GM12878 (cell line): ENCODE results near the gene ANXA11. TPM values are rescaled to one million over a fixed set of nuclear protein-coding genes. Genes with fewer than 3 reads are reported as not detected.
A peak's percentile ranks its signal among the peaks of the same experiment; 100 is the strongest.
"Not testable (repeated sequence)": the region's sequence is repeated elsewhere in the genome, so short reads cannot be mapped to it uniquely, and the experiment has no call there.

Source experiments
- ATAC-seq: fragments of 200-7000 bp; cut with Tn5 transposase; 3 replicates; pipeline ENCODE4 v1.9.1; 2020; ENCODE audit warnings: mild to moderate bottlenecking, moderate library complexity
- BruUV-seq: library from RNA; stranded (reverse); fragments of 400-500 nt; replicated peaks from 2 replicates; lab custom pipeline; 2021; lab: Mats Ljungman, UMichigan
- CTCF ChIA-PET: fragments of 300-600 bp; sonication (Branson Sonifier 250); formaldehyde crosslinking; extraction: SDS; loops from one replicate; lab custom pipeline; 2021; ENCODE audit warnings: inconsistent platforms; lab: Yijun Ruan, JAX
- POLR2A ChIA-PET: fragments of 350-600 bp; formaldehyde crosslinking; extraction: SDS; loops from one replicate; lab custom pipeline; 2021; ENCODE audit warnings: inconsistent platforms; lab: Charles Lee
- RAD21 ChIA-PET: fragments of 300-600 bp; sonication (Branson Sonifier 250); formaldehyde crosslinking; loops from one replicate; lab custom pipeline; 2023; ENCODE audit warnings: antibody characterized with exemption; ENCODE audit not compliant: unreplicated experiment; lab: Charles Lee
- SMC1A ChIA-PET: fragments of 300-600 bp; sonication (Branson Sonifier 250); formaldehyde crosslinking; loops from one replicate; lab custom pipeline; 2023; ENCODE audit not compliant: unreplicated experiment, uncharacterized antibody; lab: Charles Lee
- DNase-seq: peaks from one replicate; pipeline ENCODE4 v3.0.0-alpha.2; 2011; ENCODE audit warnings: low read depth, low spot score
- FAIRE-seq: peaks from 3 replicates; lab custom pipeline; 2011; peaks lifted over from hg19 to GRCh38; lab: Jason Lieb, UNC
- H2AFZ ChIP-seq: 2 replicates; pipeline ENCODE4 v1.6.0; 2011; ENCODE audit warnings: low read depth, low read length, control low read depth; ENCODE audit not compliant: control insufficient read depth
- H3K27ac ChIP-seq: 2 replicates; pipeline ENCODE4 v1.5.1; 2011; ENCODE audit warnings: control low read depth; ENCODE audit not compliant: control insufficient read depth, insufficient read depth
- H3K27me3 ChIP-seq, 2 experiments: replicated peaks in 1 of 2; 2 replicates each; pipeline versions ENCODE4 v1.6.0 to v1.6.1; 2011; ENCODE audit warnings: low read length in 1 of 2; ENCODE audit not compliant: control insufficient read depth in 2 of 2, insufficient read depth in 2 of 2
- H3K36me3 ChIP-seq, 2 experiments: 2 replicates each; pipeline ENCODE4 v1.5.1; 2011; ENCODE audit warnings: low read length in 1 of 2; ENCODE audit not compliant: control insufficient read depth in 2 of 2, insufficient read depth in 2 of 2
- H3K4me1 ChIP-seq: 2 replicates; pipeline ENCODE4 v1.6.1; 2011; ENCODE audit warnings: mild to moderate bottlenecking, low read length, moderate library complexity, mixed read lengths; ENCODE audit not compliant: control insufficient read depth, insufficient read depth
- H3K4me2 ChIP-seq: 2 replicates; pipeline ENCODE4 v1.6.0; 2011; ENCODE audit warnings: control low read depth; ENCODE audit not compliant: control insufficient read depth, insufficient read depth
- H3K4me3 ChIP-seq: fragments of 200-600 bp; sonication (generic); 2 replicates; pipeline ENCODE4 v1.5.1; 2016
- H3K79me2 ChIP-seq: 2 replicates; pipeline ENCODE4 v1.6.0; 2011; ENCODE audit warnings: low read length; ENCODE audit not compliant: control insufficient read depth, insufficient read depth
- H3K9ac ChIP-seq: 2 replicates; pipeline ENCODE4 v1.8.0; 2011; ENCODE audit warnings: low read length, control low read depth, mixed read lengths; ENCODE audit not compliant: control insufficient read depth, insufficient read depth
- H3K9me3 ChIP-seq: replicated peaks from 3 replicates; pipeline ENCODE4 v1.5.1; 2011; ENCODE audit warnings: mild to moderate bottlenecking, low read length; ENCODE audit not compliant: control insufficient read depth, insufficient read depth
- H4K20me1 ChIP-seq: 2 replicates; pipeline ENCODE4 v1.6.0; 2011; ENCODE audit not compliant: control insufficient read depth, insufficient read depth
- WGBS: methylation state at CpG from one replicate; pipeline ENCODE4 v1.1.6; 2016; ENCODE audit warnings: low lambda C conversion rate; ENCODE audit not compliant: insufficient replicate concordance, insufficient coverage; ENCODE audit errors: missing lambda C conversion rate; 5-methylcytosine and 5-hydroxymethylcytosine counted together
- in situ Hi-C: fragments of 300-500 bp; cut with MboI; formaldehyde crosslinking; loops from 9 replicates; pipeline ENCODE4 v1.14.3; 2018; ENCODE audit warnings: mixed read lengths
- intact Hi-C: fragments of 100-400 bp; cut with micrococcal nuclease; formaldehyde crosslinking; loops from one replicate; pipeline ENCODE4 v1.14.2; 2022; ENCODE audit not compliant: unreplicated experiment
- polyA plus RNA-seq, 11 experiments: library from polyadenylated mRNA; depleted of rRNA in 4 of 11; unstranded in 6 of 11; stranded (reverse) in 5 of 11; fragments of >200 nt; fragmentation: Nextera tagmentation in 4 of 11; fragmentation: Illumina TruSeq in 1 of 11; extraction: Ambion mirVana in 4 of 11; extraction: Trizol in 1 of 11; gene quantifications; 1 replicate in 1 of 11; 2 replicates in 10 of 11; pipeline versions ENCODE4 v1.2.1 to v1.2.3, GENCODE V29; 2011 to 2016; ENCODE audit warnings: inconsistent platforms in 2 of 11, missing spikeins in 2 of 11, low read depth in 1 of 11
- total RNA-seq, 4 experiments: library from RNA; depleted of rRNA in 3 of 4; stranded (reverse); fragments of >200 nt in 3 of 4; fragmentation: Illumina TruSeq in 1 of 4; extraction: Trizol in 1 of 4; gene quantifications; 2 replicates each; pipeline versions ENCODE4 v1.2.1 to v1.2.3, GENCODE V29; 2013 to 2021

The ANXA11 gene
- total and polyA plus RNA-seq, 10 of the 15 experiments (the other 5 are each of a cell fraction or from before 2014, with no cell fraction given) = 25.0 to 129 (median 72.2) TPM

- POLR2A ChIA-PET, DNase-seq, H3K79me2 ChIP-seq, in situ Hi-C loops, CTCF ChIA-PET, H3K36me3 ChIP-seq, H3K27me3 ChIP-seq, H3K9me3 ChIP-seq, RAD21 ChIA-PET, H3K27ac ChIP-seq, H4K20me1 ChIP-seq, BruUV-seq, SMC1A ChIA-PET, H3K4me3 ChIP-seq, H3K4me2 ChIP-seq, ATAC-seq, H2AFZ ChIP-seq, H3K9ac ChIP-seq, H3K4me1 ChIP-seq: not testable (repeated sequence)
- WGBS = no CpG with 5 or more reads among the region's 2 CpGs
- FAIRE-seq = peak; percentile 35
- intact Hi-C loops = loop anchor here (5.0 kb wide), 1 partner anchor 197 kb away; no protein-coding TSS in a partner anchor
These were observed 49.4 kb upstream of the ANXA11 start for GRCh38 chr10:80254726-80255125.

- H4K20me1 ChIP-seq, in situ Hi-C loops, H3K4me2 ChIP-seq, H3K4me1 ChIP-seq, DNase-seq, POLR2A ChIA-PET, H2AFZ ChIP-seq, FAIRE-seq, H3K27me3 ChIP-seq, RAD21 ChIA-PET, CTCF ChIA-PET, H3K9ac ChIP-seq, ATAC-seq, BruUV-seq, H3K36me3 ChIP-seq, H3K9me3 ChIP-seq, H3K27ac ChIP-seq, H3K4me3 ChIP-seq, SMC1A ChIA-PET, intact Hi-C loops, H3K79me2 ChIP-seq: not testable (repeated sequence)
- WGBS = 0% methylated on average over 1 of the region's 1 CpG
These were observed 48.6 kb upstream of the ANXA11 start for GRCh38 chr10:80253963-80254271.
